HG02588 (cell line): ENCODE results near the gene PRODH2.
"Not testable (repeated sequence)": the region's sequence is repeated elsewhere in the genome, so short reads cannot be mapped to it uniquely, and the experiment has no call there.

Source experiments
- ATAC-seq: cut with Tn5 transposase; IDR thresholded peaks from one replicate; pipeline ENCODE4 v1.9.1; 2021; ENCODE audit warnings: mild to moderate bottlenecking, moderate library complexity; ENCODE audit not compliant: unreplicated experiment

Gene PRODH2

DNA sequence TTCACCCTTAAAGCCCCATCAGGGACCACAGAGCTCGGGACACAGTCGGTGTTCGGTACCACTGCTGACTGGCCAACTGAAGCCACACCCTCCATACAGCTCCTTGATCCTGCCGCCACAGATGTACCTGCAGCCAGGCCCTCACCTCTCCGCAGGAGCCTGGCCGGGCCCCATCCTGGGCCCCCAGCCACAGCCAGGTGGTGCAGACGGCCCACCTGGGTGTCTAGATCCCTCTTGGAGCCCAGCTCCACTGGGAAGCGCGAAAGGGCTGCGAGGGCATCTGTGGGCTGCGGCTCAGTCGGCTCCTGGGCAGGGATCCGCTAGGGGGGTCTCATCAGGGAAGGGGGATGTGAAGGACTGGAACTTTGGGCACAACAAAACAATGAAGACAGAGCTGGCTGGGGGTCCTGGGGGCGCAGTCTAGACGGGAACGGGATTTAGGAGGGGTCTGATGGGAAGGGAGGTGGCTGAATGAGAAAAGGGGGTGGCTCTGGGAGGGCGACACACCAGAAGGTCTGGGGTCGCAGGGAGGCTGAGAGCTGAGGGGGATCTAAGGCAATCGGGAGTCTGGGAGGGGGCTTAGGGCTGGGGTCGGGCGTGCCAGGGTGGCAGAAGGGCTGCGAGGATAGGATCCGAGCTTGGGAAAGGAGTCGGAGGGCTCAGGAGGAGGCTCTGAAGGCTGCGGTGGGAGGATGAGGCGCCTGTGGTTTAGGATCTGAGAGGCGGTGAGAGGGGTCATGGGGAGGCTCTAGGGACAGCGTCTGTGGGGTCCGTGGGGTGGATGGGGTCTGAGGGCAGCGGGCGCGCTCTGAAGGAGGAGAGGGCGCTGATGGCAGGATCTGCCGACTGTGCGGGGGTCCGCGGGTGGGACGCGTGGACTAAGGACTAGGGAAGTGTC is 15.8 kb downstream of the PRODH2 start:
- no peak for ATAC-seq

DNA sequence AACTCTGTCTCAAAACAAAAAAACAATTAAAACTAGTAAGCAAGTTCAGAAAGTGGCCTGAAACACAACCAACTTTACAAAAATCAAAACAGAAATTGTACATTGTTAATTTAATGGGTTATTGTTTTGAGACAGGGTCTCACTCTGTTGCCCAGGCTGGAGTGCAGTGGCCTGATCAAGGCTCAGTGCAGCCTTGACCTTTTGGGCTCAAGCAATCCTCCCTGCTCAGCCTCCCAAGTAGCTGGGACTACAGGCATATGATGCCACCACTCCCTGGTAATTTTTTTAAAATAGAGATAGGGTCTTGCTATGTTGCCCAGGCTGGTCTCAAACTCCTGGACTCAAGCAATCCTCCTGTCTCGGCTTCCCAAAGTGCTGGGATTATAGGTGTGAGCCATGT is 17.1 kb downstream of the PRODH2 start:
- ATAC-seq: not testable (repeated sequence)

DNA sequence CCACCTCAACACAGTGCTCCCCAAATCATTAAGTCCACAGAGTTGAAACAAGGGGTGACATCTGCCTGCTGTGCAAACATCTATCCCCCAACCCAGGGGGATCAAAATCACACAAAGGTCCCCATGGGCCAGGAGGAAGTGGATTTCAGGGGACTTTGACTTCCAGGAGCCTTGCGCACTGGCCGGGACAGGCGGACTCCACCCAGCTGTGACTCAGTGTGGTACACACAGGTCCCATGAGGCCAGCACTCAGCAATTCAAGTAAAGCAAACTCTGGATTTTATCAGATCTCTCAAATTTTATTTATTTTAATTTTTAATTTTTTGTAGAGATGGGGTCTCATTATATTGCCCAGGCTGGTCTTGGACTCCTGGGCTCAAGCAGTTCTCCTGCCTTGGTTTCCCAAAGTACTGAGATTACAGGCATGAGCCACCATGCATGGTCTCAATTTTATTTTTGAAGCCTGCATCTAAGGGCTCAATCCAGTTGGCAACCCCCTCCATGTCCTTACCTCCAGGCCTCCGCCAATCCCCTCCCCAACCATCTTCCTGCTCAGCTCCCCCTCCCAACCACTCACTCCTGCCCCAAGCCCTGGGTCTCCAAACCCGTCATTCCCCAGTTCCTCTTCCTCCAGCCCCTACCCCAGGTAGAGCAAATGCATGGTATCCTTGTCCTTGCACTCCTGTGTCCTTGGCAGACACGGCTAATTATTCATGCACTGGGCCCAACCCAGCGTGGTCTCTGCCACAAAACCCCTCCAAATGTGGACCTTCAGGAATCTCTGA is 19.1 kb downstream of the PRODH2 start:
- ATAC-seq: no peak

DNA sequence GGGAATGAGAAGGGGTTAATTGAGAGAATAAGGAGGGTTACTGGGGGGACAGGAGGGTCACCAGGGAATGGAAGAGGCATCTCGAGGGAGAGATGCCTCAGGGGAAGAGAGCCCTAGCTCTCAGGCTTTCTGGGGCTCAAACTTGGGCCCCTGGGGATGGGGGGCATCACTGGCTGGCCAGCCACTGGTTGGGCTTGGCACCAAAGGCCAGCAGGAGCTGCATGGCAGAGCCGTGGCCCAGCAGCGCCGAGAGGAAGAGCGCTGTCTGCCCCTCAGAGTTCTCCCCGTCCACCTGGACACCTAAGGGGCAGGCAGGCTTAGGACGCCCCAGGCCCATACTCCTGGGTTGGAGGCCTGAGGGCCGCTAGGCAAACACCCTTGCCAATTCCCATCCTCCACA is 19.8 kb downstream of the PRODH2 start:
- ATAC-seq: no peak

DNA sequence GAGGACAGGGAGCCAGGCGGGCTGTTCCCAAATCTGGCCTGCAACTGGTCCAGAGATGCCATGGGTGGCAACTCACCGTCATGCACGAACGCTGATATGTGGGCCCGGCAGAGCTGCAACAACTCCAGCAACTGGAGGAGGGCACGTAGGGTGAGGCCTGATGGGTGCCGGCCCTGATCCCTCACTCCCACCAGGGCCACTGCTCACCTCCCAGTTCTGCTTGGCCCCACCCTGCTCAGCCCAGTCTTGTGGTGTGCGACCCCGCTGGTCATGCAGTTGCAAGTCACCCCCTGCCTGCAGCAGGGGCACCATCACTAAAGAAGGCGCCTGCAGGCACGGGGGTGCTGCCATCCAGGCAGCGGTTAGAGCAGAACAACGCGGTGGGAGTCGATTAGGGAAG is 20.3 kb downstream of the PRODH2 start:
- ATAC-seq: no peak

DNA sequence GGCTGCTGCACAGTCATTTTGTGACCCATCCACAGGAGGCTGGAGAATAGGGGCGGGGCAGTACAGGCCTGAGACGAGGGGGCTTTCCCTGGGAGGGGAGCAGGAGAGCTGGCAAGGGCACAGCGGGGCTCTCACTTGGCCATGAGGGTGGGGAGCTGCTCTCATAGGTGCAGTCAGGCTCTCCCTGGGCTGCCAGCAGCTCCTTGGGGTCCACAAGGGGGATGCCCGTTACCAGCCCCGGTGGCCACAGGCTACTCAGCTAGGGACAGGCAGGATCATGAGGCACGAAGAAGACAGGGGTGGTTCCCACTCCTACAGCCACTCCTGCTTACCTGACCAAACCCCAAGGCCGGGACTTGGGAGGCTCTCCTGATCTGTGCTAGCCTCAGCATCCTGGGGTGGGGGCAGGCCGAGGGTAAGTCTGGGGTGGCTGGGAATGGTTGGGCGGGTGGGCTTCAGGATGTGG is 20.8 kb downstream of the PRODH2 start:
- ATAC-seq: no peak

DNA sequence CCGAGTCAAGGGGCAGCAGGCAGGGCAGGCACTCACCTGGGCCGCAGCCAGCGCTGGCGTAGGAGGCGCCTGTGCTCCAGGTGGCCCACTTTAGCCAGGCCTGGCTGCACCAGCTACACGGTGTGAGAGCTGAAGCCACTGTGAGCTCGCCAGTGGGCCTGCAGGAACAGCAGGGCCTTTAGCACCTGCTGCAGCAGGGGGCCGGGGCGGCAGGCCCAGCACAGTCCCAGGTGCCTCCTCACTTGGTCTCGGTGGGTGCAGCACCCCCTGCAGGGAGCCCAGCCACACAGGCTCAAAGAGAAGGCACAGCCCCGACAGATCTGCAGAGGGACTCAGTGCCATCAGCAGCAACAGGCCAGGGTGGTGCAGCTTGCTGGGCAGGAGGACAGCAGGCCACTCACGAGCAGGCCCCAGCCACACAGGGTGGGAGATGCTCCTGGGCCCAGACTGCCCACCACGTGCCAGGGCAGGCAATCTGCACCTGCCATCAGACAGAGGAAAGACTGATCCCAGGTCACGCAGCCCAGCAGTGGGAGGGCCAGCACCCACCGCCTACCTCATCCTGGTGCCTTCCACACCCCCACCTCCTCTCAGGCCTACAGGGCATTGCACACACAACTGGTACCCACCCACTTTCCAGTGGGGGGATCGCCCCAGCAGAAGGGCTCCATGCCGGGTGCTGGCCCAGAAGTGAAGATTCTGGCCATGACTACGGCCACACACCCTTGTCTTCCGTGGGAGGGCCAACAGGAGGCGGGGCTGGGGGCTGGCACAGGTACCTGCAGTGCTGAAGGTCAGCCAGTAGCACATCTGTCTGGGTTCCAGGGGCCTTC is 21.4 kb downstream of the PRODH2 start:
- no peak for ATAC-seq

DNA sequence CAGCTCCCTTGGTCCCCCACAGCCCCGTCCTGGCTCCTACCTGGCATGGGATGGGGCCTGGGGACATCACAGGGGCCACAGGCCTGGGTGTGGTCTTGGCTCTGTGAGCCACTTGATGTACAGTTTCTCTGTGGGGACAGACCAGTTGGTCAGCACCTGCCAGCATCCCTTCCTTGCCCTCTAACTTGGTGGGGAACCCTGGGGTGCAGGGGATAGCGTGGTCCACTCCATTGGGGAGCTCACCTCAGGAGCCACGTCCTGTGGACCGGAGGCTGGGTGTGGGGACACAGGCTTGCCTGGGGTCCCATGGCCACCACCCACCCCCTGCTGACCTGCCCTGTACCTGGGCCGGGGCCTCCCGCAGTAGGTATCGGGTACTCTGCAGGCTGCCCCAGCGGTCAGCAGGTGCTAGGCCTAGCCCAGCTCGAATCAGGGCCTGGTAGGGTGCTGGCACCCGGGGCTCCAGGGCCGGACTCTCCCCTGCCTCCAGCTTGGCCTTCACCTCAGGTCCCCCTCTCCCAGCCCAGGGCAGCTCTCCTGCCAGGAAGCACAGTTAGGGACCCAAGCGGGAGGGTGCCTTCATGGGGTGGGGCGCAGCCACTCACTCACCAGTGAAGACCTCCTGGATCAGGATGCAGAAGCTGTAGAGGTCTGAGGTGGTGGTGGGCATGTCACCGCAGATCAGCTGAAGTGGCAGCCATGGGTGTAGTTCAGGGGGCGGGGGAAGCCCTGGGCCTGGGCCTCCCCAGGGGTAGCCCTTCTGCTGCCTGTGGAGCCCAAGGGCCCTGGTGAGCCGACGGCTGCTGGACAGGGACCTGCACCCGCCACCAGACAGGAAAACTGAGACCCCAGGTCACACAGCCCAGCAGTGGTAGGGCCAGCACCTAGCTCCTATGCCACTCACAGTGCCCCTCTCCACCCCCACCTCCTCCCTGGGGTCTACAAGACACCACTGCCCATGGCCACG is 22.4 kb downstream of the PRODH2 start:
- ATAC-seq: no peak

DNA sequence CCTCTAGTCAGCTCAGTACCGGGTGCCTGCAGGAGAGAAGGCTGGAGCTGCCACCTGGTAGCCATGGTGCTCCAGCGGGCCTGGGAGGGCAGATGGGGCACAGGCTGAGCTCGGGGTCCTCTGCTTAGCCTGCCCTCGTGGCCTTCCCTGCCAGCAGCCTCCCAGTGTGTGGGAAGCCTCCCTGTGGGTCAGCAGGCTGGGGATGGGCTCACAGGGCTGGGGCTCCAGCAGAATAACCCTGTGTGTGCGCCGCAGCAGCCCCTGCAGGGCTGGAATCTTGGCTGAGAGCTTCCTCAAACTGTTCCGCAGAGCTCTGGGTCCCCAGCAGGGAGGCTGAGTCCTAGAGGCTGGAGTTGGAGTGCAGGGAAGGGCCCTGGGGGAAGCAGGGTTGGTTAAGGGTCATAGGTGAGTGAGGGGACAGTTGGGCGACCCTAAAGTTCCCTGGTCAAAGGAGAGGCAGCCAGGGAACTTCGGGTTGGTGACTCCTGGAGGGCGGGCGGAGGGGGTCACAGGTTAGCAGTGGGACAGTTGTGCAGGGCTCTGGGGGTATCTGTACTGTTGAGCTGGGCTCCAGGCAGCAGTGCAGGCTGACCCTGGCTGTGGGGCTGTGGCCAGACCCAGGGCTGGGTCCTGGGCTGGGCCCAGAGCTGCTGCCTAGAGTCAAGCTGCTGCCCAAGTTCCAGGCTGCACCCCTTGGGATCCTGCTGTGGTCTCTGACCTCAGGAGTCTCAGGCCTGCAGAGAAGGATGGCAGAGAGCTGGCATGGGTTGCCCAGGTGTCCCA is 23.3 kb downstream of the PRODH2 start:
- ATAC-seq: no peak

DNA sequence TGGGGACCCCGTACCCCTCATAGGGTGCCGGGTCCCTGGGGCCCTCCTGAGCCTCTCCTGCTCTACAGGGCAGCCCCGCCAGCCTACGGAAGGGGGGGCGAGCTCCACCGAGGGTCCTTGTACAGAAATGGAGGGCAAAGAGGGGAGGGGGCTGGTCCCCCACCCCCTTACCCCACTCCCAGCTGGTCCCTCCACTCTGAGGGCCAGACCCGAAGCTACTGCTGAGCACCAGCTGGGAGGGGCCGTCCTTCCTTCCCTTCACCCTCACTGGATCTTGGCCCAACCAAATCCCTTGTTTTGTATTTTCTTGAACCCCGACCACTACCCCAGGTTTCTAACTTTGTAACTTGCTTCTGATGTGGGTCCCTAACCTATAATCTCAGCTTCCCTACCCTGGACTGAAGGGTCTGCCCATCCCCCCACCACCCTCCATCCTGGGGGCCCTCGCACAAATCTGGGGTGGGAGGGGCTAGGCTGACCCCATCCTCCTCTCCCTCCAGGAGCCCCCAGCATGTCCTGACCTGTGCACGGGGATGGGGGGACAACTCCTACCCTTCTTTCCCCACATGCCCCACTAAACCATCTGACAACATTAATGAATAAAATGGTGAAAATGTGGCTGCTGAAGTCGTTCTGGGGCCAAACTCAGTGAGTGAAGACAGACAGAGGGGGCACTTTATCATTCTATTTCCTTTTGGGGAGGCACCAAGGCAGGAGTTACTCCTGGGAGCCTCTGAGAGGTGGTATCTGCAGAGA is 24.3 kb downstream of the PRODH2 start:
- ATAC-seq: no peak

DNA sequence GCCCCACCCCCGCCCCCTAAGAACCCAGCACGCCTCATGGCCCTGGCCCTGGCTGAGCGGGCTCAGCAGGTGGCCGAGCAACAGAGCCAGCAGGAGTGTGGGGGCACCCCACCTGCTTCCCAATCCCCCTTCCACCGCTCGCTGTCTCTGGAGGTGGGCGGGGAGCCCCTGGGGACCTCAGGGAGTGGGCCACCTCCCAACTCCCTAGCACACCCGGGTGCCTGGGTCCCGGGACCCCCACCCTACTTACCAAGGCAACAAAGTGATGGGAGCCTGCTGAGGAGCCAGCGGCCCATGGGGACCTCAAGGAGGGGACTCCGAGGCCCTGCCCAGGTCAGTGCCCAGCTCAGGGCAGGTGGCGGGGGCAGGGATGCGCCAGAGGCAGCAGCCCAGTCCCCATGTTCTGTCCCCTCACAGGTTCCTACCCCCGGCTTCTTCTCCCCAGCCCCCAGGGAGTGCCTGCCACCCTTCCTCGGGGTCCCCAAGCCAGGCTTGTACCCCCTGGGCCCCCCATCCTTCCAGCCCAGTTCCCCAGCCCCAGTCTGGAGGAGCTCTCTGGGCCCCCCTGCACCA is 25.3 kb downstream of the PRODH2 start:
- no peak for ATAC-seq

DNA sequence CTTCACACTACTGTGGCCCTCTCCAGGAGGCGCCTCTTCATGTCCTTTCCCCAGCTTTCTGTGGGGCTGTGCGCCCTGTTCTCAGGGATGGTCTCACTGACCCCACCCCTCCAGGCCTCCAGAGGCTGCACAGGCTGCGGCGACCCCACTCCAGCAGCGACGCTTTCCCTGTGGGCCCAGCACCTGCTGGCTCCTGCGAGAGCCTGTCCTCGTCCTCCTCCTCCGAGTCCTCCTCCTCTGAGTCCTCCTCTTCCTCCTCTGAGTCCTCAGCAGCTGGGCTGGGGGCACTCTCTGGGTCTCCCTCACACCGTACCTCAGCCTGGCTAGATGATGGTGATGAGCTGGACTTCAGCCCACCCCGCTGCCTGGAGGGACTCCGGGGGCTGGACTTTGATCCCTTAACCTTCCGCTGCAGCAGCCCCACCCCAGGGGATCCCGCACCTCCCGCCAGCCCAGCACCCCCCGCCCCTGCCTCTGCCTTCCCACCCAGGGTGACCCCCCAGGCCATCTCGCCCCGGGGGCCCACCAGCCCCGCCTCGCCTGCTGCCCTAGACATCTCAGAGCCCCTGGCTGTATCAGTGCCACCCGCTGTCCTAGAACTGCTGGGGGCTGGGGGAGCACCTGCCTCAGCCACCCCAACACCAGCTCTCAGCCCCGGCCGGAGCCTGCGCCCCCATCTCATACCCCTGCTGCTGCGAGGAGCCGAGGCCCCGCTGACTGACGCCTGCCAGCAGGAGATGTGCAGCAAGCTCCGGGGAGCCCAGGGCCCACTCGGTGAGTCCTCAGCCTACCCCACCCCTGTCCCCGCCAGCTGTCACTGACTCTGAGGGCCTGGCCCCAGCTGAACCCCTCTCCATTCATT is 26.1 kb downstream of the PRODH2 start:
- no peak for ATAC-seq

DNA sequence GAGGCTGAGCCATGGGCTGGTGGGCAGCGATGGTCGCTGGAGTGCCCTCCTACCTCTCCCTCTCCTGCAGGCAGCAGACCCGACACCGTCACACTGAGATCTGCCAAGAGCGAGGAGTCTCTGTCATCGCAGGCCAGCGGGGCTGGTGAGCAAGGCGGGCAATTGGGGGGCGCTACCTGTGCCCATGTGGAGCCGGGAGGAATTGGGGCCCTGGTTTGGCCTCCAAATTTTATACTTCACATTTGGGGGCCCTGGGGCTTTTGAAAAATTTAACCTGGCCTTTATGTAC is 27.4 kb downstream of the PRODH2 start:
- no peak for ATAC-seq

DNA sequence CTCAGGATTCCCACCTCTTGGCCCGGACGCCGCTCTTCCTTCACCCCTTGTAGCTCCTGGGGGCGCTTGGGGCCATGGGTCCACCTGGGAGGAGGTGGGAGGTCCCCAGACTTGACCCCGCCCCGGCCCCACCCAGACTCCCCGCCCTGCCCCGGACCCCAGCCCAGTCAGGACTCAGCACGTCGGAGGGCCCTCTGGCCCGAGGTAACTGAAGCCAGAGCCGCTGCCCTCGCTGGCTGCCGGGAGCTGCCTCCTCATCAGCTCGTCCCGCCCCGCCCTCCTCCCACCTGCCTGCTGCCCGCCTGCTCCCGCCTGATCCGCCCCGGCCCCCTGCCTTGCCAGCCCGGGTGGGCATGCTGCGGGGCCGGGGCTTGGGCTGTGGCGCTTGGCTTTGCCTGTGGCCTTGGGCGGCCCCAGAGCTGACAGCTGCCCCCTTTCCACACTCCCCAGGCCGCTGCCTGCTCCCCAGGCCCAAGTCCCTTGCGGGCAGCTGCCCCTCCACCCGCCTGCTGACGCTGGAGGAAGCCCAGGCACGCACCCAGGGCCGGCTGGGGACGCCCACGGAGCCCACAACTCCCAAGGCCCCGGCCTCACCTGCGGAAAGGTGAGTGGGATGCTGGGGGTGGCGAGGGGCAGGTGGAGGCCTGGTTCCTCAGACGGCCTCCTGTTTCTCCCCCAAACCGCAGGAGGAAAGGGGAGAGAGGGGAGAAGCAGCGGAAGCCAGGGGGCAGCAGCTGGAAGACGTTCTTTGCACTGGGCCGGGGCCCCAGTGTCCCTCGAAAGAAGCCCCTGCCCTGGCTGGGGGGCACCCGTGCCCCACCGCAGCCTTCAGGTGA is 27.9 kb downstream of the PRODH2 start:
- ATAC-seq: no peak

DNA sequence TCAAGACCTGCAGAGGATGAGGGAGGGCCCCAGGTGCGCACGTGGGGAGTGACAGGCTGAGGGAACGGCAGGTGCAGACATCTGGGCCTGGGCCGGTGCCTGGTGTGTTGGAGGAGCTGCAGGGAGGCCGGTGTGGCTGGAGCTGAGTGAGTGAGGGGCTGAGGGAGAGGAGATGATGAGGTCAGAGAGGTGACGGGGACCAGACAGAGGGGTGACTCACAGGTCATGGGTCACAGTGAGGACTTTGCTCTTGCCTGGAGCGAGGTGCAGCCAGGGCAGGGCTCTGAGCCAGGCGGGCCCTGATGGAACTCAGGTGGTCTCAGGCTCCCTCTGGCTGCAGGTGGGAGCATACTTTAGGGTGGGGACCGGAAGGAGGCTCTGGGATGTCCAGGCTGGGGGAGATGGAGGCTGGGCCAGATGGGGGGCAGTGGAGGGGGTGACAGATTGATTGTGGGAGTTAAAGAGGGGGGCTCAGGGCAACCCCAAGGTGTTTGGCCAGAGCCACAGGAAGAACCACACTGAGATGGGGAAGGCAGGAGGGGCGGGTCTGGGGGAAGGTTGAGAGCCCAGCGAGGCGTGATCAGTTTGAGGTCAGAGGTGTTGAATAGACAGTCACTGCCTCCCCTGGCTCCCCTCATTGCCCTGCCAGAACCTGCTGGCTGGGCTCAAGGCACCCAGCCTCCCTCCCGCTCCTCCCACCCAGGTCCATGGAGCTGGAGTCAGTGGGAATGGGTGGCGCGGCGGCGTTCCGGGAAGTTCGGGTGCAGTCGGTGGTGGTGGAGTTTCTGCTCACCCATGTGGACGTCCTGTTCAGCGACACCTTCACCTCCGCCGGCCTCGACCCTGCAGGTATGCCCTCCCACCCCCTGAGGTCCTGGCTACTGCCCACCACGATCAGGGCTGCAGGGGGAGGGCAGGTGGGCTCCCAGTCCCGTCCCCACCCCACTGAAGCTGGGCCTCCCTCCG is 28.9 kb downstream of the PRODH2 start:
- ATAC-seq: no peak
